HL-60 (cell line): Measurements from ENCODE around the gene SDF4.

Experiments
- GABPA ChIP-seq: IDR thresholded peaks from 2 replicates; pipeline ENCODE4 v1.6.1; 2012; ENCODE audit warnings: low read depth
- TF ChIP-seq, protein P1 (sequence below): IDR thresholded peaks from one replicate; pipeline ENCODE4 v1.5.1; 2011; ENCODE audit warnings: low read length, control low read depth, inconsistent platforms; ENCODE audit not compliant: insufficient read depth

DNA sequence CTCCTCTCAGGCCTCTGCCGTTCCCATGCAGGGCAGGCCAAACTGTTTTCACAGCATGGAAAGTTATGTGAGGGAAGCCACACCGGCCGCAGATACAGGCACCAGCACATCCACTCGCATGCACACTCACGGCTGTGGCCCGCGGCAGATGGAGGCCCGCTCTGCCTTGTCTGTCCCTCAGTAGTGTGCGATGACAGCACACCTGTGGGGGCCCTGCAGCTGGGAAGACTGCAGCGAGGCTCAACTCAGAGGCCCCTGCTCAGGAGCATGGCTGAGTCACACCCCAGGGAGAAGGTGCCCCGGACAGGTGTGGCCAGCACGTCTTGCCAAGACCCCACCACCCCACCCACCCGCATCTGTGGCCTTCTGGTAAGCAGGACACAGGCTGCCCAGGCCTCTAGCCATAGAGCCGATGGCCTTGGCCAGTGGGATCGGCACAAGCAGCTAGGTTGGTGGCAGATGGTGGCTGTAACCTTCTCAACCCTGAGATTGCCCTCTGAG, 43.2 kb upstream of the SDF4 start:
- TF ChIP-seq, protein P1, sequence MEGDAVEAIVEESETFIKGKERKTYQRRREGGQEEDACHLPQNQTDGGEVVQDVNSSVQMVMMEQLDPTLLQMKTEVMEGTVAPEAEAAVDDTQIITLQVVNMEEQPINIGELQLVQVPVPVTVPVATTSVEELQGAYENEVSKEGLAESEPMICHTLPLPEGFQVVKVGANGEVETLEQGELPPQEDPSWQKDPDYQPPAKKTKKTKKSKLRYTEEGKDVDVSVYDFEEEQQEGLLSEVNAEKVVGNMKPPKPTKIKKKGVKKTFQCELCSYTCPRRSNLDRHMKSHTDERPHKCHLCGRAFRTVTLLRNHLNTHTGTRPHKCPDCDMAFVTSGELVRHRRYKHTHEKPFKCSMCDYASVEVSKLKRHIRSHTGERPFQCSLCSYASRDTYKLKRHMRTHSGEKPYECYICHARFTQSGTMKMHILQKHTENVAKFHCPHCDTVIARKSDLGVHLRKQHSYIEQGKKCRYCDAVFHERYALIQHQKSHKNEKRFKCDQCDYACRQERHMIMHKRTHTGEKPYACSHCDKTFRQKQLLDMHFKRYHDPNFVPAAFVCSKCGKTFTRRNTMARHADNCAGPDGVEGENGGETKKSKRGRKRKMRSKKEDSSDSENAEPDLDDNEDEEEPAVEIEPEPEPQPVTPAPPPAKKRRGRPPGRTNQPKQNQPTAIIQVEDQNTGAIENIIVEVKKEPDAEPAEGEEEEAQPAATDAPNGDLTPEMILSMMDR = no peak
- no peak for TF ChIP-seq GABPA
